Measurements from ENCODE around the gene HLTF. TPM values are rescaled to one million over a fixed set of nuclear protein-coding genes. Genes with fewer than 3 reads are reported as not detected.

Gene HLTF
- total RNA-seq, 8 experiments from 2014 or later = 7.5 to 92.1 (median 71.6) TPM

DNA sequence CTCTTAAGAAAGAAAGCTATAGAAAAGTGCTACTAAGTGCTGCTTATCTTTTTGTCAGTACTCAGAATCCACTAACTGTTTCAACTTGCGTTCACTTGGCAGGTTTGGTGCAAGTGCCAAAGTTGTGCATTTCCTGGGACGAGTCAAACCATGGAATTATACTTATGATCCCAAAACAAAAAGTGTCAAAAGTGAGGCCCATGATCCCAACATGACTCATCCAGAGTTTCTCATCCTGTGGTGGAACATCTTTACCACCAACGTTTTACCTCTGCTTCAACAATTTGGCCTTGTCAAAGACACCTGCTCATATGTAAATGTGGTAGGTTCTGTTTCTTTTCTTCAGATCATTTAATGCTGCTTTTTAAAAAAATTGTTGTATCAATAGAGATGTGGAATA is 62.4 kb downstream of the HLTF start:
- 20 to 100% (median 82%) methylated on average over 1 to 3 of the region's 3 CpGs; no CpG with 5 or more reads in 1 of the 10 experiments for WGBS, 10 experiments
- in situ Hi-C loops (cut with MboI; ENCODE audit: low pct_unique_long_range_greater_than_20kb in 2 of 9, low sequenced_read_pairs in 9 of 9, unreplicated experiment in 9 of 9) = no loop called here
- ATAC-seq (replicated peaks in 6 of 8) = no peak
- Histone ChIP-seq H3K4me3 (no peak overlapping the region), H3K4me1 (replicated peaks in 1 of 2) (no peaks in the 10 kb centered on the region), H3K27ac (no peak overlapping the region)

GRCh38 chr3:149021830-149022229 is 64.5 kb downstream of the HLTF start:
- no peak overlapping the region for H3K27ac ChIP-seq
- WGBS, 10 experiments = 20 to 83% (median 58%) methylated on average over 1 of the region's 1 CpG; no CpG with 5 or more reads in 2 of the 10 experiments
- in situ Hi-C loops (cut with MboI; ENCODE audit: low pct_unique_long_range_greater_than_20kb in 2 of 9, low sequenced_read_pairs in 9 of 9, unreplicated experiment in 9 of 9) = no loop called here
- no peak overlapping the region for H3K4me3 ChIP-seq
- no peak for ATAC-seq (replicated peaks in 6 of 8)
- H3K4me1 ChIP-seq (replicated peaks in 1 of 2) = no peaks in the 10 kb centered on the region

DNA sequence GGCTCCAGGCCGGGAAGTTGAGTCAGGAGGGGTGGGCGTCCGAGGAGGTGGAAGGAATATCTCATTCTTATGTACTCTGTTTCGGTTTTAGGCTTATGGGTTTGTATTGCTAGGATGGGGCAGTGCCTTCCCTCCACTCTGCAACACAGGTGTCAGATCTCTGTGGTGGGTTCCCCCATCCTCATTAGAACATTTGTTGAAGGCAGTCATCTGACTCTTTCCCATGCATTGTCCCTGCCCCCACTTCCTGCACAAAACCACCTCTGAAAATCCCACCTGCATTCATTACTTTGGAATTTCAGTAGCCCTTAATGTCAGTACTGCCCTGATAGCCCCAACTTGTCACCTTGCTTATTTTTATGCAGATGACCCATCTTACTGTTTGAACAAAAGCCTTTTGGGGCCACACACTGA is 65.5 kb downstream of the HLTF start:
- Histone ChIP-seq H3K27ac (no peak overlapping the region), H3K4me1 (replicated peaks in 1 of 2) (no peaks in the 10 kb centered on the region), H3K4me3 (no peak overlapping the region)
- no peak for ATAC-seq (replicated peaks in 6 of 8)
- 50 to 93% (median 71%) methylated on average over 1 to 3 of the region's 4 CpGs; no CpG with 5 or more reads in 5 of the 10 experiments for WGBS, 10 experiments
- in situ Hi-C loops (cut with MboI; ENCODE audit: low pct_unique_long_range_greater_than_20kb in 2 of 9, low sequenced_read_pairs in 9 of 9, unreplicated experiment in 9 of 9) = no loop called here

- Histone ChIP-seq H3K4me3 (no peak overlapping the region), H3K4me1 (replicated peaks in 1 of 2) (no peaks in the 10 kb centered on the region), H3K27ac (no peak overlapping the region)
- in situ Hi-C loops (cut with MboI; ENCODE audit: low pct_unique_long_range_greater_than_20kb in 2 of 9, low sequenced_read_pairs in 9 of 9, unreplicated experiment in 9 of 9) = no loop called here
- WGBS, 10 experiments = 50 to 100% (median 73%) methylated on average over 1 to 3 of the region's 3 CpGs; no CpG with 5 or more reads in 2 of the 10 experiments
- ATAC-seq (replicated peaks in 6 of 8) = no peak
Measured at GRCh38 chr3:149020196-149020838, 66.0 kb downstream of the HLTF start.

DNA sequence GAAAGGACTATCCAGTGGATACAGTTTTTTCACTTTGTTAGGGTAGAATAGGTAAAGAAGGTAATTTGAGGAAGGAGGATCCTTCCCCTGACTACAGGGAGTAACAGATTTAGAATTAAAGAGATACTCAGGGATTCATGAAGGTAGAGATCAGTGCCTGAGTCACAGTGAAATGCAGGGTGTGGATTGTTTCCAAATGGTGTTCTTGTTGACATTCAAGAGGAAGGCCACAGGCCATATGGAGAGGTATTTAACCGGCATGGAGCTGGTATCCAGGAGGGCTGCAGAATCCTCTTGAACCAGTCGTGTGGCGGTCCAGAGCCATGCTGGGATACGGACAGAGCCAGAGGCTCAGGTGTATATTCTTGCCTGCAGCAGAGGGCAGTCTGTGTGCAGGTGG is 66.8 kb downstream of the HLTF start:
- Histone ChIP-seq H3K4me3 (no peak overlapping the region), H3K27ac (no peak overlapping the region), H3K4me1 (replicated peaks in 1 of 2) (no peaks in the 10 kb centered on the region)
- 80 to 100% (median 95%) methylated on average over 1 to 4 of the region's 4 CpGs; no CpG with 5 or more reads in 6 of the 10 experiments for WGBS, 10 experiments
- in situ Hi-C loops (cut with MboI; ENCODE audit: low pct_unique_long_range_greater_than_20kb in 2 of 9, low sequenced_read_pairs in 9 of 9, unreplicated experiment in 9 of 9) = no loop called here
- ATAC-seq (replicated peaks in 6 of 8) = peak in 2 of 8 experiments; percentile 45 to 53

GRCh38 chr3:149018247-149018646 is 68.1 kb downstream of the HLTF start:
- in situ Hi-C loops (cut with MboI; ENCODE audit: low pct_unique_long_range_greater_than_20kb in 2 of 9, low sequenced_read_pairs in 9 of 9, unreplicated experiment in 9 of 9) = no loop called here
- 78 to 100% (median 100%) methylated on average over 1 of the region's 1 CpG; no CpG with 5 or more reads in 7 of the 10 experiments for WGBS, 10 experiments
- no peak for ATAC-seq (replicated peaks in 6 of 8)
- Histone ChIP-seq H3K27ac (no peak overlapping the region), H3K4me3 (no peak overlapping the region), H3K4me1 (replicated peaks in 1 of 2) (no peaks in the 10 kb centered on the region)

GRCh38 chr3:149016669-149017541 is 69.4 kb downstream of the HLTF start:
- no peaks in the 10 kb centered on the region for H3K4me1 ChIP-seq (replicated peaks in 1 of 2)
- peak in 1 of 8 experiments; percentile 30 for ATAC-seq (replicated peaks in 6 of 8)
- H3K27ac ChIP-seq = no peak overlapping the region
- in situ Hi-C loops (cut with MboI; ENCODE audit: low pct_unique_long_range_greater_than_20kb in 2 of 9, low sequenced_read_pairs in 9 of 9, unreplicated experiment in 9 of 9) = no loop called here
- 4 to 98% (median 87%) methylated on average over 1 to 9 of the region's 9 CpGs for WGBS, 10 experiments
- H3K4me3 ChIP-seq = no peak overlapping the region

DNA sequence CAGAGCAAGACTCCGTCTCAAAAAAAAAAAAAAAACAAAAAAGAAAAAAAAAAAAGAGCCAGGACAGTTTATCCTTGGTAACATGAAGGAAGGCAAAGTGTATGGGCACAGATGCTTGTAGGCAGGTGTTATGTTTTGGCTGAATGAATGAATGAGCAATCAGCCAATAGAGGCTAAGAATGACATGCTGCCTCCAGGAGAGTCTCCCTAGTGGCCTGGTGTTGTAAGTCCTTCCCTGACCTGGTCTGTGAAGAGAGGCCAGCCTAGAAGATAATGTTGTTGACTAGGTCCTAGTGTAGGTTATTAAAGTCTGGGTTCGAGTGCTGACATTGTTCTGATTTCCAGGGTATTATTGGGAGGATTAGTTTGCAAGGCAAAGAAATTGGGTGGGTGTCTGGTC is 70.1 kb downstream of the HLTF start:
- in situ Hi-C loops (cut with MboI; ENCODE audit: low pct_unique_long_range_greater_than_20kb in 2 of 9, low sequenced_read_pairs in 9 of 9, unreplicated experiment in 9 of 9) = no loop called here
- ATAC-seq (replicated peaks in 6 of 8) = no peak
- H3K27ac ChIP-seq = no peak overlapping the region
- WGBS, 10 experiments = 86 to 100% (median 95%) methylated on average over 1 to 2 of the region's 2 CpGs; no CpG with 5 or more reads in 4 of the 10 experiments
- no peak overlapping the region for H3K4me3 ChIP-seq
- H3K4me1 ChIP-seq (replicated peaks in 1 of 2) = no peaks in the 10 kb centered on the region

- no peak for ATAC-seq (replicated peaks in 6 of 8)
- 75 to 100% (median 90%) methylated on average over 1 to 3 of the region's 3 CpGs; no CpG with 5 or more reads in 1 of the 10 experiments for WGBS, 10 experiments
- H3K4me3 ChIP-seq = no peak overlapping the region
- H3K27ac ChIP-seq = no peak overlapping the region
- in situ Hi-C loops (cut with MboI; ENCODE audit: low pct_unique_long_range_greater_than_20kb in 2 of 9, low sequenced_read_pairs in 9 of 9, unreplicated experiment in 9 of 9) = no loop called here
- H3K4me1 ChIP-seq (replicated peaks in 1 of 2) = no peaks in the 10 kb centered on the region
Measured at GRCh38 chr3:149015393-149015792, 70.9 kb downstream of the HLTF start.

- no peak for ATAC-seq (replicated peaks in 6 of 8)
- Histone ChIP-seq H3K4me3 (no peak overlapping the region), H3K4me1 (replicated peaks in 1 of 2) (no peaks in the 10 kb centered on the region), H3K27ac (no peak overlapping the region)
- in situ Hi-C loops (cut with MboI; ENCODE audit: low pct_unique_long_range_greater_than_20kb in 2 of 9, low sequenced_read_pairs in 9 of 9, unreplicated experiment in 9 of 9) = no loop called here
- WGBS, 10 experiments = 68 to 100% (median 95%) methylated on average over 2 to 6 of the region's 6 CpGs
Measured at GRCh38 chr3:149013726-149014125, 72.6 kb downstream of the HLTF start.

DNA sequence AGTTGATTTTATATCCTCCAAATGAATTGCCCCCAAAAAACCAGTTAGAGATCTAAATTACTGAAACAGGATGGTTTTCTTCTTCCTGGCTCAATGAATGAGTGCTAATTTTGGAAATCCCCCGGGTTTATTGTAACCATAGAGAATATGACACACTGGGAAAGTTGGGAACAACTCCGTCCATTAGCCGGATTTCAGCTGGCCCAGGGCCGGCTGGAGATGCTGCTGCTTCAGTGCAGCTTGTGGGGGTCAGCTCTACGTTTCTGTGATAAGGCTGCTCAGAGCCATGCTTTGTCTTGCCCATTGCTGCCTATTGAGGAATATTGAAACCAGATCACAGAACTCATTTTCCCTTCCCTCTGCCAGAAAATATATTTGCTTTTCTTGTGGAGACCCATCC is 74.7 kb downstream of the HLTF start:
- ATAC-seq (replicated peaks in 6 of 8) = no peak
- H3K27ac ChIP-seq = no peak overlapping the region
- no peak overlapping the region for H3K4me3 ChIP-seq
- in situ Hi-C loops (cut with MboI; ENCODE audit: low pct_unique_long_range_greater_than_20kb in 2 of 9, low sequenced_read_pairs in 9 of 9, unreplicated experiment in 9 of 9) = no loop called here
- no peaks in the 10 kb centered on the region for H3K4me1 ChIP-seq (replicated peaks in 1 of 2)
- 74 to 100% (median 96%) methylated on average over 1 to 5 of the region's 5 CpGs; no CpG with 5 or more reads in 2 of the 10 experiments for WGBS, 10 experiments

GRCh38 chr3:149010966-149011365 is 75.4 kb downstream of the HLTF start:
- in situ Hi-C loops (cut with MboI; ENCODE audit: low pct_unique_long_range_greater_than_20kb in 2 of 9, low sequenced_read_pairs in 9 of 9, unreplicated experiment in 9 of 9) = no loop called here
- Histone ChIP-seq H3K4me3 (no peak overlapping the region), H3K27ac (no peak overlapping the region), H3K4me1 (replicated peaks in 1 of 2) (no peaks in the 10 kb centered on the region)
- no peak for ATAC-seq (replicated peaks in 6 of 8)
- 63 to 100% (median 86%) methylated on average over 1 to 2 of the region's 2 CpGs; no CpG with 5 or more reads in 1 of the 10 experiments for WGBS, 10 experiments

GRCh38 chr3:149010504-149010951 is 75.8 kb downstream of the HLTF start:
- ATAC-seq (replicated peaks in 6 of 8) = no peak
- in situ Hi-C loops (cut with MboI; ENCODE audit: low pct_unique_long_range_greater_than_20kb in 2 of 9, low sequenced_read_pairs in 9 of 9, unreplicated experiment in 9 of 9) = no loop called here

More at GRCh38 chr3:149010504-149010951, 75.8 kb downstream of the HLTF start:
- Histone ChIP-seq H3K4me3 (no peak overlapping the region), H3K27ac (no peak overlapping the region), H3K4me1 (replicated peaks in 1 of 2) (no peaks in the 10 kb centered on the region)
- WGBS, 10 experiments = 80 to 100% (median 88%) methylated on average over 1 to 6 of the region's 6 CpGs; no CpG with 5 or more reads in 2 of the 10 experiments

Data from motor neuron (in vitro differentiated cells).